Peyer's patch (tissue), 4 donors: Measurements from ENCODE around the gene SLCO3A1. TPM values are rescaled to one million over a fixed set of nuclear protein-coding genes. Genes with fewer than 3 reads are reported as not detected.

Source experiments
- DNase-seq, 3 donors: peaks; one replicate each; pipeline ENCODE4 v3.0.0-alpha.2; 2017 to 2019
- H3K27ac ChIP-seq, 4 donors: fragments of 200-600 bp; sonication (generic); one replicate each; pipeline ENCODE4 v1.5.1; 2016 to 2019
- H3K27me3 ChIP-seq, 2 donors: fragments of 200-600 bp; sonication (generic); one replicate each; pipeline ENCODE4 v1.5.1; 2019
- H3K36me3 ChIP-seq, 3 donors: fragments of 200-600 bp; sonication (generic); one replicate each; pipeline ENCODE4 v1.5.1; 2016 to 2019
- H3K4me1 ChIP-seq, 4 donors: fragments of 200-600 bp; sonication (generic); one replicate each; pipeline ENCODE4 v1.5.1; 2016 to 2019
- H3K4me3 ChIP-seq, 4 donors: fragments of 200-600 bp; sonication (generic); 1 replicate in 3 of 4; 2 replicates in 1 of 4; pipeline ENCODE4 v1.5.1; 2016 to 2019; ENCODE audit warnings: mild to moderate bottlenecking in 1 of 4
- H3K9me3 ChIP-seq, 4 donors: fragments of 200-600 bp; sonication (generic); one replicate each; pipeline ENCODE4 v1.5.1; 2016 to 2019; ENCODE audit warnings: mild to moderate bottlenecking in 1 of 4
- POLR2A ChIP-seq, 2 donors: fragments of 450-650 bp; IDR thresholded peaks; one replicate each; pipeline ENCODE4 v1.5.1; 2017; ENCODE audit warnings: antibody characterized with exemption in 2 of 2, mild to moderate bottlenecking in 2 of 2, moderate library complexity in 2 of 2
- total RNA-seq, 4 donors: library from RNA; depleted of rRNA; stranded (reverse); fragments of >200 nt; gene quantifications; one replicate each; pipeline ENCODE4 v1.1.0, GENCODE V29; 2016
- TF ChIP-seq, protein P1 (sequence below), 6 experiments: fragments of 450-650 bp in 4 of 6; fragments of 200-600 bp in 2 of 6; sonication (generic) in 1 of 6; IDR thresholded peaks; one replicate each; pipeline ENCODE4 v1.5.1; 2017 to 2019; ENCODE audit warnings: antibody characterized with exemption in 6 of 6, mild to moderate bottlenecking in 3 of 6, moderate library complexity in 1 of 6

Gene SLCO3A1
- total RNA-seq, 4 donors from 2014 or later: 2.1 to 8.3 (median 5.0) TPM

DNA sequence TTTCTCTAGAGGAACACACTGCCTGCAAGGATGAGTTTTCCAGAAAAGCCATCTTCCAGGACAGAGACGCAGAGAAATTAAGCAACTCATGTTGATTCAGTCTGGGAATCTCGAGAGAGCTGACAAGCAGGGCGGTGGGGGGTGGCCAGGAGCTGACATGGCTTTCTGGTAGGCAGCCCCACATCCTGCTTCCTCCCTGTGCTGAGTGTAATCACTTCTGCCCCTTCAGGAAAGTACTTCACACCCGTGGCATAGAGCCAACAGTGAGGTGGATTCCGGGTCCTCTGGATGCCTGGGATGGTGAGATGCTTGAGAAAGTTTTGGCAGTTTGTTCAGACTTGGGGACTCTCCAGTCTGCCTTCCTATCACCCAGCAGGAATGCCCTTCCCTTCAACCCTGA lies 221.1 kb downstream of the SLCO3A1 start:
- H3K27ac ChIP-seq: no peak overlapping the region
- H3K9me3 ChIP-seq: no peaks in the 10 kb centered on the region
- no peak overlapping the region for H3K4me3 ChIP-seq
- peaks cover 0 to 12% (median 0%) of the 10 kb centered on the region in 4 donors for H3K4me1 ChIP-seq
- no peaks in the 10 kb centered on the region for H3K27me3 ChIP-seq
- TF ChIP-seq, protein P1, sequence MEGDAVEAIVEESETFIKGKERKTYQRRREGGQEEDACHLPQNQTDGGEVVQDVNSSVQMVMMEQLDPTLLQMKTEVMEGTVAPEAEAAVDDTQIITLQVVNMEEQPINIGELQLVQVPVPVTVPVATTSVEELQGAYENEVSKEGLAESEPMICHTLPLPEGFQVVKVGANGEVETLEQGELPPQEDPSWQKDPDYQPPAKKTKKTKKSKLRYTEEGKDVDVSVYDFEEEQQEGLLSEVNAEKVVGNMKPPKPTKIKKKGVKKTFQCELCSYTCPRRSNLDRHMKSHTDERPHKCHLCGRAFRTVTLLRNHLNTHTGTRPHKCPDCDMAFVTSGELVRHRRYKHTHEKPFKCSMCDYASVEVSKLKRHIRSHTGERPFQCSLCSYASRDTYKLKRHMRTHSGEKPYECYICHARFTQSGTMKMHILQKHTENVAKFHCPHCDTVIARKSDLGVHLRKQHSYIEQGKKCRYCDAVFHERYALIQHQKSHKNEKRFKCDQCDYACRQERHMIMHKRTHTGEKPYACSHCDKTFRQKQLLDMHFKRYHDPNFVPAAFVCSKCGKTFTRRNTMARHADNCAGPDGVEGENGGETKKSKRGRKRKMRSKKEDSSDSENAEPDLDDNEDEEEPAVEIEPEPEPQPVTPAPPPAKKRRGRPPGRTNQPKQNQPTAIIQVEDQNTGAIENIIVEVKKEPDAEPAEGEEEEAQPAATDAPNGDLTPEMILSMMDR (IDR thresholded peaks at IDR 0.05): no peak
- TF ChIP-seq POLR2A (IDR thresholded peaks at IDR 0.05): no peak
- H3K36me3 ChIP-seq: no peaks in the 10 kb centered on the region
- DNase-seq: peak in 2 of 3 donors; percentile 17 to 52

DNA sequence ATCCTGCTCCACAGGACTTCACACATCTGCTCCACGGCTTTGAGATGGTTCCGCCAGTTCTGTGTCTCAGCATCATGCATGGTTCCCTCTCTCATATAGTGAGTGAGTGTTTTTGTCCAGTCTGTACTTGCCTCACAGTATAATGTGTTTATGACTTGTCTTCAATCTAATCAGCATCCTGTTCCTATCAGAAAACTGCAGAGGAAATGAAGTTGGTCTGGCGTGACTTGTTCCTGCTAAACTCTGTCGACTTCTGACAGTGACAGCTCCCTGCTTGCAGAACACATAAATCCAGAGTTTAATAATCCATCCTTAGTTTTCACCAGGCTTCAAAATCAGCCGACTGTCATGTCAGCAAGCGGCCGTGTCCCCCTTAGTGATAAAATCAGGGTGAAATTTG lies 222.3 kb downstream of the SLCO3A1 start:
- no peak overlapping the region for H3K27ac ChIP-seq
- DNase-seq: no peak
- no peak for TF ChIP-seq POLR2A (IDR thresholded peaks at IDR 0.05)
- TF ChIP-seq, protein P1 (IDR thresholded peaks at IDR 0.05): no peak

DNA sequence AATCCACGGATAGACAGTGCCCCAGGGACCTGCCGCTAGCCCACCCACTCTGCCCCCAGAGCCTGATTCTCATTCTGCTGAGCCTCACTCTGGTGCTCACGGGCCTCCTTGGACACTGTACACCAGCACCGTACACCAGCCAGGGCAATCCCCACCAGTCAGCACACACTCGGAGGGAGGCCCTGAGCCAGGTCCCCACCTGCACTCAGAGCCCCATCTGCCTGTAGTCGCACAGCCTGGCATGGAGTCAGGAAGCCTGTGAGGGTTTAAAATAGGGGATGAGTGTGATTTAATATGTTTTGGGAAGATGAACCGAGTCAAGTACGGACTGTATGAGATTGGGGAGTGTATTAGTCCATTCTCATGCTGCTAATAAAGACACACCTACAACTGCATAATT lies 223.0 kb downstream of the SLCO3A1 start:
- Histone ChIP-seq H3K4me1 (peaks cover 0 to 4% (median 0%) of the 10 kb centered on the region in 4 donors), H3K4me3 (no peak overlapping the region), H3K9me3 (no peaks in the 10 kb centered on the region), H3K27me3 (no peaks in the 10 kb centered on the region), H3K36me3 (no peaks in the 10 kb centered on the region), H3K27ac (no peak overlapping the region)
- no peak for TF ChIP-seq POLR2A (IDR thresholded peaks at IDR 0.05)
- TF ChIP-seq, protein P1 (IDR thresholded peaks at IDR 0.05): no peak
- DNase-seq: no peak

More for the DNA sequence above, 222.3 kb downstream of the SLCO3A1 start:
- Histone ChIP-seq H3K36me3 (no peaks in the 10 kb centered on the region), H3K27me3 (no peaks in the 10 kb centered on the region), H3K9me3 (no peaks in the 10 kb centered on the region), H3K4me1 (peaks cover 0 to 4% (median 0%) of the 10 kb centered on the region in 4 donors), H3K4me3 (no peak overlapping the region)

DNA sequence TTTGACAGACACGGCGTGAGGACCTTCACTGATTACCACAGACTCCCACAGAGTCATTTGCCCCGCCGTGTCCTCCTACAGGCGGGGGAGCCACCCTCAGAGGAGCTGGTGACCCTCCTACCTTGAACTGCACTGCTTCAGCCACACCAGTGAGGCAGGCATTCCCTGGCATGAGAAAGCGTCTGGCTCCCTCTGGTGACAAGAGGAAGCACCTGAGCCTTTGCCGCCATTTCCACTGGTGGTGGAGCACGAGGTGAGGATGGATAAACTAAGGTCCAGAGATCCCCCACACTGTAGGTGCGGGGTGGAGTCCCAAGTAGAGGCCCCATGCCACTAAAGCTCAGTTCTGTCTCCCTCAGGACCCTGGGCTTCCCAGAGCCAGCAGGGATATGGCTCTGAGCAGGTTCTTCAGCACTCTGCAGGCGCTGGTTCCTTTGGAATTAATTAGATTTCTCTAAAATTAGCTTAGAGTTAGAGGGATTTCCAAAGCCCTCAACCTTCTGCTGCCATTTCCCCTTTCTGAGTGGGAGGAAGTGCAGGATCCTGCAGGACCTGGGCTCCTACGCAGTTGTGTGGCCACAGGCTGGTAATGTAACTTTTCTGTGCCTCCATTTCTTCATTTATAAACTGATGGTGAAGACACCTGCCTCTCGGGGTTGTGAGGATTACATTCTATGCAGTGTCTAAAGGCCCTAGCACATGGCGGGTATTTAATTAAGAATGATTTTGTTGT lies 224.0 kb downstream of the SLCO3A1 start:
- H3K4me3 ChIP-seq: no peak overlapping the region
- H3K9me3 ChIP-seq: no peaks in the 10 kb centered on the region
- H3K4me1 ChIP-seq: peaks cover 0 to 4% (median 0%) of the 10 kb centered on the region in 4 donors
- H3K36me3 ChIP-seq: no peaks in the 10 kb centered on the region
- H3K27ac ChIP-seq: no peak overlapping the region
- H3K27me3 ChIP-seq: no peaks in the 10 kb centered on the region
- peak; percentile 23 to 74 (median 65) for DNase-seq
- no peak for TF ChIP-seq POLR2A (IDR thresholded peaks at IDR 0.05)
- TF ChIP-seq, protein P1 (IDR thresholded peaks at IDR 0.05): peak in 4 of 6 experiments; percentile 50 to 69 (median 66)

DNA sequence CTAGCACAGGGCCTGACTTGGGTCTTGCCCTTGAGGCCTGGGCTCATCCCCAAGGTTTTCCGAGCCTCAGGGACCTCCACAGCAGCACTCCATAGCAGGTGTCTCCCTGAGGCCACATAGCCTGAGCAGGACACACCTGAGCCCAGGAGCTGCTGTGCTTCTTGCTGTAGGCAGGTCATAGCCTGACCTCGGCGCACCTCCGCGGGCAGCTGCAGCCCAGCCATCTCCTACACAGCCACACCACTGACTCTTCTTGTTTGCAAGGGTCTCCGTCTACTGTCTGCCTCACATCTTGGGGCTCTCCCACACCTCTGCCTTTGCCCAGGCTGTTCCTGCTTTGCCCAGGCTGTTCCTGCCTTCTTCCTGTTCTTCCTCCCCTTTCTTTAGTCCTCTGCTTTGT lies 224.8 kb downstream of the SLCO3A1 start:
- no peaks in the 10 kb centered on the region for H3K36me3 ChIP-seq
- H3K9me3 ChIP-seq: no peaks in the 10 kb centered on the region
- TF ChIP-seq, protein P1 (IDR thresholded peaks at IDR 0.05): no peak
- TF ChIP-seq POLR2A (IDR thresholded peaks at IDR 0.05): no peak
- H3K27me3 ChIP-seq: no peaks in the 10 kb centered on the region
- H3K4me3 ChIP-seq: no peak overlapping the region
- peaks cover 0 to 4% (median 0%) of the 10 kb centered on the region in 4 donors for H3K4me1 ChIP-seq
- DNase-seq: no peak
- H3K27ac ChIP-seq: no peak overlapping the region
